Activated T-cell treated with anti-CD3 and anti-CD28 coated beads, Interleukin-2, amount 50 U/mL, for 4 hours (primary cell): Measurements from ENCODE around the gene BCR. TPM values are rescaled to one million over a fixed set of nuclear protein-coding genes. Genes with fewer than 3 reads are reported as not detected.
A peak's percentile ranks its signal among the peaks of the same experiment; 100 is the strongest.
"Not testable (repeated sequence)": the region's sequence is repeated elsewhere in the genome, so short reads cannot be mapped to it uniquely, and the experiment has no call there.

Source experiments
- ATAC-seq, 2 donors: fragments of 200-7000 bp; cut with Tn5 transposase; one replicate each; pipeline ENCODE4 v1.10.0; 2021
- DNase-seq: peaks from one replicate; pipeline ENCODE4 v3.0.0-alpha.2; 2020
- H3K27me3 Mint-ChIP-seq: one replicate; pipeline ENCODE4 v1.8.0; 2021; ENCODE audit warnings: low read depth, mixed read lengths
- H3K36me3 Mint-ChIP-seq: one replicate; pipeline ENCODE4 v1.8.0; 2022; ENCODE audit warnings: mixed read lengths; ENCODE audit not compliant: insufficient read depth
- H3K4me1 Mint-ChIP-seq: one replicate; pipeline ENCODE4 v1.8.0; 2021; ENCODE audit warnings: low read depth, mixed read lengths
- H3K4me3 Mint-ChIP-seq: one replicate; pipeline ENCODE4 v1.8.0; 2021; ENCODE audit warnings: mild to moderate bottlenecking, moderate library complexity, mixed read lengths
- H3K9me3 Mint-ChIP-seq: one replicate; pipeline ENCODE4 v1.8.0; 2021; ENCODE audit warnings: mixed read lengths
- total RNA-seq, 3 donors: library from RNA; stranded (reverse); gene quantifications; one replicate each; pipeline ENCODE4 v1.2.1, GENCODE V29; 2021

BCR gene
- total RNA-seq, 3 donors from 2014 or later, result 58.2 to 63.1 (median 61.3) TPM

GRCh38 chr22:23289851-23290724, 109.8 kb downstream of the BCR start:
- H3K36me3 Mint-ChIP-seq, result peaks cover 46% of the 10 kb centered on the region
- ATAC-seq, result peak; percentile 54 to 58
- H3K9me3 Mint-ChIP-seq, result no peaks in the 10 kb centered on the region
- no peaks in the 10 kb centered on the region for H3K27me3 Mint-ChIP-seq
- H3K4me1 Mint-ChIP-seq, result no peaks in the 10 kb centered on the region
- peak; percentile 59 for DNase-seq
- no peak overlapping the region for H3K4me3 Mint-ChIP-seq

GRCh38 chr22:23291806-23292452, 111.6 kb downstream of the BCR start:
- Mint-ChIP-seq H3K9me3 (no peaks in the 10 kb centered on the region), H3K27me3 (no peaks in the 10 kb centered on the region), H3K4me3 (no peak overlapping the region), H3K36me3 (peaks cover 39% of the 10 kb centered on the region), H3K4me1 (no peaks in the 10 kb centered on the region)
- no peak for ATAC-seq
- no peak for DNase-seq

GRCh38 chr22:23292453-23293350, 112.4 kb downstream of the BCR start:
- Mint-ChIP-seq H3K36me3 (peaks cover 42% of the 10 kb centered on the region), H3K4me1 (no peaks in the 10 kb centered on the region), H3K4me3 (no peak overlapping the region), H3K27me3 (no peaks in the 10 kb centered on the region), H3K9me3 (no peaks in the 10 kb centered on the region)
- no peak for ATAC-seq
- no peak for DNase-seq

DNA sequence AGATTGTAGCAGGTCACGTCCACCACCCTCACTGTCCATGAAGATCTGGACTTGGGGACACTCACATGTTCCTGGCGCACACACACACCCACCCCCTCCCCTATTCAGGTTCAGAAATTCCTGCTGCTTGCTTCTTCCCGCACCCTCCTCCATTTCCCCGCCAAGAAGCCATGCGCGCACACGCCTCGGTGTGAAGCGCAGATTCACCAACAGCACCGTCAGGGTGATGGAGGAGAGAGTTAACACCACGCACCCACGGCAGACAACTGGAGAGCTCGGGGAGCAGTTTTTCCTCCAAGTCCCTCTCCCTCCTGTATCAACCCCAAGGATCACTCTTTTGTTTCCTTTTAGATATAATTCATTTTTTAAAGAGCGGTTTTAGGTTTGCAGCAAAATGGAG, 113.4 kb downstream of the BCR start:
- no peaks in the 10 kb centered on the region for H3K4me1 Mint-ChIP-seq
- H3K4me3 Mint-ChIP-seq, result no peak overlapping the region
- no peak for DNase-seq
- no peak for ATAC-seq
- peaks cover 50% of the 10 kb centered on the region for H3K36me3 Mint-ChIP-seq
- no peaks in the 10 kb centered on the region for H3K9me3 Mint-ChIP-seq
- H3K27me3 Mint-ChIP-seq, result no peaks in the 10 kb centered on the region

GRCh38 chr22:23294221-23294620, 113.9 kb downstream of the BCR start:
- Mint-ChIP-seq H3K36me3 (peaks cover 50% of the 10 kb centered on the region), H3K27me3 (no peaks in the 10 kb centered on the region), H3K4me1 (no peaks in the 10 kb centered on the region), H3K4me3 (no peak overlapping the region), H3K9me3 (no peaks in the 10 kb centered on the region)
- DNase-seq, result no peak
- ATAC-seq, result no peak

DNA sequence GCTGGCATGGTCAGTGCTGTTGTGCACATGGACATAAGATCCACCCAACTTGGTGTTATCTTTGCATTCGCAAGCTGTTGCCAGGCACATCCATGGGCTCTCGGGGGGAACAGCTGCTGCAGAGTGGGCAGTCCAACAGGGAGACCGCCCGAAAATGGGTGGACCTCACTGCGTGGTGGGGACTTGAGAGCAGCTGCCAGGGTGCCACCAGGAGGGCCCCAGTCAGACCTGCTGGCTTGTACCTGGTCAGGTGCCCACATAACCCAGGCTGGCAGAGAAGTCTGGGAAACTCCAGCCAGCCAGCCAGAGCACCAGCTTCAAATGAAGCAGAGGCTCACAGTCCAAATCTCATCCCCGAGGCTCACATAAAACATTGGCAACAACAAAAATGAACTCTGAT, 120.2 kb downstream of the BCR start:
- H3K9me3 Mint-ChIP-seq, result no peaks in the 10 kb centered on the region
- no peak overlapping the region for H3K4me3 Mint-ChIP-seq
- DNase-seq (no peak), ATAC-seq (no peak)
- H3K4me1 Mint-ChIP-seq, result no peaks in the 10 kb centered on the region
- peaks cover 27% of the 10 kb centered on the region for H3K36me3 Mint-ChIP-seq
- no peaks in the 10 kb centered on the region for H3K27me3 Mint-ChIP-seq

- Mint-ChIP-seq H3K4me3 (no peak overlapping the region), H3K9me3 (no peaks in the 10 kb centered on the region), H3K36me3 (peaks cover 27% of the 10 kb centered on the region), H3K27me3 (no peaks in the 10 kb centered on the region), H3K4me1 (no peaks in the 10 kb centered on the region)
- ATAC-seq, result no peak
- DNase-seq, result no peak
Observed at GRCh38 chr22:23301591-23301990, 121.3 kb downstream of the BCR start.

DNA sequence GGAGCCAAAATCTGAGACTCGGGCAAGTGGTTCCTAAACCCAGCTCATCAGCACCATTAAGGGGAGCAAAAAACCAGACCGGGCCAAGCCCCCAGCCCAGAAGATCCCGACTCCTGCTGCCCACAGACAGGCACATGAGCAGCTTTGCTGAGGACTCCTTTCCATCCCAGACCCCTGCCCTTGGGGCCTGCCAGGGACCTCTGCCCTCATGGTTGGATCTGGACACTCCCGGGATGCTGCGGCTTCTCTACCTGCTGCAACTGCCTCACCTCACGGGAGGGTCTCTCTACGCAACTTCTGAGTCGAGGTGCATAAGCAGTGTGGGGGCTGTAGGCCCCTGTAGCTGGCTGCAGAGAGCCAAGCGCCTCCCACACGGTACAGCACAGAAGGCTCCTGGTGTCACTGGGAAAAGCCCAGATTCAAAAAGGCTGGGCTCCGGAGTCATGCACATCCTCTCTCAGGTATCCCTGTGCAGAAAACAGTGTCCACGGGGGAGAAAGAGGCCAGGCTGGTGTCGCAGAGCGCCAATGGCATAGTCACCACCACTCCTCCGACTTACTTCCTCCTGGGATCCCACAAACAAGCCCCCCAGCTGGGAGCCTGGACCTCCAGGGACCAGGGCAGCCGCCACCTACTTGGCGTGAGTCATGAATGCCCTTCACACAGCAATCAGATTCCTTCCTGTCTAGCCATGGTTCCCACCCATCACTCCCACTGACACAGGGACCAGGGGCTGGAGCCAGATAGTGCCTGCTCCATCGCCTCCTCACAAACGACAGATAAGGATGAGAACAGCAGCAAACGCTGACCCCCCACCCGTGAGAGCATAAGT, 122.1 kb downstream of the BCR start:
- H3K9me3 Mint-ChIP-seq, result no peaks in the 10 kb centered on the region
- ATAC-seq (no peak), DNase-seq (no peak)
- H3K36me3 Mint-ChIP-seq, result peaks cover 22% of the 10 kb centered on the region
- no peaks in the 10 kb centered on the region for H3K27me3 Mint-ChIP-seq
- H3K4me1 Mint-ChIP-seq, result no peaks in the 10 kb centered on the region
- no peak overlapping the region for H3K4me3 Mint-ChIP-seq

DNA sequence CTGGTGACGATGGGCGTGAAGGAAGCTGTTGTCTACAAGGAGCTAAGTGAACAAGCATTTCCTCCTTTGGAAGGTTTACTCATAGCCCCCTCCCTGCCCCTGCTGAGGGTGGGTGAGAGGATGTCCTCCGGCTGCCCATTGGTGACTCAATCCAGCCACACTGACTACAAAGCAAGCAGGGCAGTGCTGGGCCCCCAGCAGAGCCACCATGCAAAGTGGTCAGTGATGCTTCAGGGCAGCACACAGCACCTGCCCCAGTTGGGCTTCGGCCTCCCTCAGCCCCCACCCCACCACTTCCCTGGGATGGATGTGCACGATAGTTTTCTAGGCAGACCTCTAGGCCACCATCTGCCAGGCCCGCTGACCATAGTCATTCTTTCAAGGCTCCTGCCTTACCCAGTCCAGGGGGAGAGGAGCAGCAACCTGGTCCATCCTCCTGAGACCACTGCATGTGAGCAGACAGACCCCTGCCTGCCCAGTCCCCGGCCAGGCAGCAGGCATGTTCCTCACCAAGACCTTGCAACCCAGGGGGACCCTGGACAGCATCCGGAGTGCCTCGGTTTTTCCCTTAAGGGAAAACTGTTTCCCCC, 125.1 kb downstream of the BCR start:
- peaks cover 7% of the 10 kb centered on the region for H3K36me3 Mint-ChIP-seq
- no peak for DNase-seq
- H3K27me3 Mint-ChIP-seq, result no peaks in the 10 kb centered on the region
- H3K4me1 Mint-ChIP-seq, result no peaks in the 10 kb centered on the region
- H3K4me3 Mint-ChIP-seq, result no peak overlapping the region
- ATAC-seq, result no peak
- no peaks in the 10 kb centered on the region for H3K9me3 Mint-ChIP-seq

DNA sequence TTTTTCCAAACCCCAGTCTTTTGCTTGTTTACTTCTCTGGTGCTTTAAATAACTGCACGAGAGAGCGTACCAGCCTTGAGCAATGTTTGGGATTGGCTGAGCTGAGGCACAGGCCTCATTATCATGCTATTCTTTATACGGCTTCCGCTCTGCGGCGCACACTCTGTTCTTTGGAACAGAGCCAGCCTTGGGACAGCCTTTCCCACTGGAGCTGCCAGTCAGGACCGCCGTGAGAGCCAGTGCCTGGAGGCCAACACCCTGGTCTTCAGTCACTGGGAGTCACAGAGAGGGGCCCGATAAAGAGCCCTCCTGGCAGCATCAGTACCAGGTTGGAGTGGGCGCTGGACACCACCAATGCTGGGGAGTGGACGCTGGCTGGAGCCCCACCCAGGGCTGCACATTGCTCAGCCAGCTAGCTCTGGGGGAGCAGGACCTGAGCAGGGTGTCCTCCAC, 125.6 kb downstream of the BCR start:
- Mint-ChIP-seq H3K27me3 (no peaks in the 10 kb centered on the region), H3K4me1 (no peaks in the 10 kb centered on the region), H3K9me3 (no peaks in the 10 kb centered on the region), H3K4me3 (no peak overlapping the region), H3K36me3 (peaks cover 4% of the 10 kb centered on the region)
- DNase-seq, result no peak
- no peak for ATAC-seq

GRCh38 chr22:23306438-23306921, 126.2 kb downstream of the BCR start:
- H3K36me3 Mint-ChIP-seq, result peaks cover 4% of the 10 kb centered on the region
- H3K9me3 Mint-ChIP-seq, result no peaks in the 10 kb centered on the region
- ATAC-seq, result no peak
- H3K27me3 Mint-ChIP-seq, result no peaks in the 10 kb centered on the region
- DNase-seq, result no peak
- no peaks in the 10 kb centered on the region for H3K4me1 Mint-ChIP-seq
- no peak overlapping the region for H3K4me3 Mint-ChIP-seq

- H3K27me3 Mint-ChIP-seq, result no peaks in the 10 kb centered on the region
- no peak overlapping the region for H3K4me3 Mint-ChIP-seq
- ATAC-seq, result no peak
- H3K9me3 Mint-ChIP-seq, result no peaks in the 10 kb centered on the region
- H3K36me3 Mint-ChIP-seq, result peaks cover 4% of the 10 kb centered on the region
- H3K4me1 Mint-ChIP-seq, result no peaks in the 10 kb centered on the region
- no peak for DNase-seq
Observed at GRCh38 chr22:23306926-23307325, 126.6 kb downstream of the BCR start.

GRCh38 chr22:23307511-23307910, 127.2 kb downstream of the BCR start:
- H3K4me3 Mint-ChIP-seq, H3K9me3 Mint-ChIP-seq, H3K36me3 Mint-ChIP-seq: not testable (repeated sequence)

More at GRCh38 chr22:23307511-23307910, 127.2 kb downstream of the BCR start:
- not testable (repeated sequence) for DNase-seq, H3K27me3 Mint-ChIP-seq, H3K4me1 Mint-ChIP-seq, ATAC-seq
